Stimulated activated CD4-positive, alpha-beta T cell treated with anti-CD3 and anti-CD28 coated beads, Interleukin-4, amount 100 ng/mL, for 48 hours (primary cell): ENCODE results near the gene SPINDOC.
"Not testable (repeated sequence)": the region's sequence is repeated elsewhere in the genome, so short reads cannot be mapped to it uniquely, and the experiment has no call there.

ENCODE experiments used
- DNase-seq, 2 donors: peaks; one replicate each; pipeline ENCODE4 v3.0.0-alpha.2; 2020; ENCODE audit warnings: low read depth in 2 of 2

SPINDOC gene

DNA sequence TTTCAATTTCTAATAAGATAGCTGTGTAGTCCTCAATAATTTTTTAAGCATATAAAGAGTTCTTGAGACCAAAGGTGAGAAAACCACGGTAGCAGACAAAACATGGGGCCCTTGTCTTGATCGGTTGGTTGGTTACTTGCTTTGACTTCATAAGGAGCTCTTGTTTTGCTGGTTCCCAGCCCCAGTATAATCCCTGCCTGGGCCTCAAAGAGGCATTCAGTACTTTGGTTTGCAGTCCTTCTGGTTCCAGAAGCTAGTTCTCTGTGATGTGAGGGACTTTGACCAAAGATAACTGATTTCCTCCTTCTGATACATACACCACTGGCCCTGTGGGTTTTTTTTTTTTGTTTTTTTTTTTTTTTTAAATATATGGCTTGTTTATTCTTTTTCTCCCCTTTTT is 42.7 kb downstream of the SPINDOC start:
- DNase-seq, result no peak

- DNase-seq, result no peak
Measured at GRCh38 chr11:63858628-63859550, 45.6 kb downstream of the SPINDOC start.

- no peak for DNase-seq
Measured at GRCh38 chr11:63862923-63863322, 49.7 kb downstream of the SPINDOC start.

DNA sequence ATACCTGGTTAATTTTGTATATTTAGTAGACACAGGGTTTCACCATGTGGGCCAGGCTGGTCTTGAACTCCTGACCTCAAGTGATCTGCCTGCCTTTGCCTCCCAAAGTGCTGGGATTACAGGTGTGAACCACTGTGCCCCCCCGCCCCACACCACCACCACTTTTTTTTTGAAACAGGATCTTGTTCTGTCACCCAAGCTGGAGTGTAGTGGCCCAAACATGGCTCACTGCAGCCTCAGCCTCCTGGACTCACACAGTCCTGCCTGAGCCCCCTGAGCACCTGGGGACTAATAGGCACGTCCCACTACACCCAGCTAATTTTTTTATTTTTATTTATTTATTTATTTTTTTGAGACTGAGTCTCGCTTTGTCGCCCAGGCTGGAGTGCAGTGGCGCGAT is 50.4 kb downstream of the SPINDOC start:
- DNase-seq, result not testable (repeated sequence)

DNA sequence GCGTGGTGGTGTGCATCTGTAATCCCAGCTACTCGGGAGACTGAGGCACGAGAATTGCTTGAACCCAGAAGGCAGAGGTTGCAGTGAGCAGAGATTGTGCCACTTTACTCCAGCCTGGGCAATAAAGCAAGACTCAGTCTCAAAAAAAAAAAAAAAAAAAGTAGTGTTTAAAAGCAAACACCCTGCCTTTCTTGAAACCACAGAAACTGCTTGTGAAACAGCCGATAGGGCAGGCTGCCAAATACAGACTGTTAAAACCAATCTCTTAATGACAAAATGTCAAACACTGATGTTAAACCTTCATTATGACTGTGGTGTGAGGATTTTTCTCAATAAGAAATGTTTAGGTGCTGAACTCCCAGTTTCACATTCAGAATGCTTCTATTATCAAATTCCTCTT is 53.0 kb downstream of the SPINDOC start:
- peak; percentile 72 to 73 for DNase-seq

DNA sequence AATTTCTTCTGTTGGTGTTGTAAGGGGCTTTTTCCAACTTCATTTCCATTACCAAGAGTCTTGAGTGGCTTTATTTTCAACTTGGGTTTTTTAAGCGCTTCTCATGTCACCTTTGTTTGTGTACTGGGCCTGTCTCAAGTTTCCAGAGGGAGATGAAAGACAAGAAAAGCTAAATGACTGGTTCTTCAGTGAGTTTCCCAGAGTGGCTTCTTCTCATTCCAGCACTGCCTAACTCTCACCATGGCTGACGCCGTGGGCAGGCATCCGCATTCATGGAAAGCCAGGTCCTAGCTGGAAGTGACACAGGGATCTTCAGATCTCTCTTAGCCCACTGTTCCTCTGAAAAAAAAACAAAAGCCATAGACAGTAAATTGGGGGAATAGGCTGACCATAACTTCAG is 54.3 kb downstream of the SPINDOC start:
- no peak for DNase-seq

GRCh38 chr11:63868399-63869064 is 55.3 kb downstream of the SPINDOC start:
- DNase-seq, result no peak

- no peak for DNase-seq
Measured at GRCh38 chr11:63869171-63869591, 55.9 kb downstream of the SPINDOC start.

- DNase-seq, result no peak
Measured at GRCh38 chr11:63869683-63870082, 56.4 kb downstream of the SPINDOC start.

DNA sequence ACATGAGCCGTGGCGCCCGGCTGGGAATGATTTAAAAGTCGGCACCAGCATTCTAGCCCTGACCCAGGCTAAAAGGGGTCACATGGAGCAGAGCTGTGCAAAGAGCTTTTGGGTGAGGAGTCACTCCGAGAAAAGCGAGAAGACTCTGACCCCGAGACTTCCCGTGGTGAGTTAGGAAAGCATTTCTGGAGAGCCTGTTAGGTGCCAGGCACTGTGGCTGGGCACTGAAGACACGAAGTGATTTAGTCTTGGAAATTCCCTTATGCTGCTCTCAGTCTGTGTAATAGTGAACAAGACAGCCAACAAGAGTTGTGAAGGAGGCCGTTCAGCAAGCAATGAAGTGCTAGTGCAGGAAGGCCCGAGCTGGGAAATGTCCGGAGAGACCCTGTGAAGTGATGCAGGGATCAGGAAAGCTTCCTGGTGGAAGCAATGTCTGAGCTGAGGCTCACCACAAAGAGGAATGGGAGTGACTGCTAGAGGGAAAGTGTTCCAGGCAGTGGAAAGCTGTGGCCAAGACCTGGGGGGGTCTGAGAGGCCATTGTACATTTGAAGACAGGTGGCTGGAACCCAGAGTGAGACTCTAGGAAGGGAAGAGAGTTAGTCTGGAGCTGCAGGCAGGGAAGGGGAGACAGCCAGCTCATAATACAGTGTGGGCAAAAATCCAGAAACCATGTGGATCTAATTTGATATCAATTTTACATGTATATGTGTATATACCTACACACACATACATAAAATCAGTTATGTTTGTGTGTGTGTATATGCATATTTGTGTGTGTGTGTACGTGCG is 57.3 kb downstream of the SPINDOC start:
- no peak for DNase-seq

DNA sequence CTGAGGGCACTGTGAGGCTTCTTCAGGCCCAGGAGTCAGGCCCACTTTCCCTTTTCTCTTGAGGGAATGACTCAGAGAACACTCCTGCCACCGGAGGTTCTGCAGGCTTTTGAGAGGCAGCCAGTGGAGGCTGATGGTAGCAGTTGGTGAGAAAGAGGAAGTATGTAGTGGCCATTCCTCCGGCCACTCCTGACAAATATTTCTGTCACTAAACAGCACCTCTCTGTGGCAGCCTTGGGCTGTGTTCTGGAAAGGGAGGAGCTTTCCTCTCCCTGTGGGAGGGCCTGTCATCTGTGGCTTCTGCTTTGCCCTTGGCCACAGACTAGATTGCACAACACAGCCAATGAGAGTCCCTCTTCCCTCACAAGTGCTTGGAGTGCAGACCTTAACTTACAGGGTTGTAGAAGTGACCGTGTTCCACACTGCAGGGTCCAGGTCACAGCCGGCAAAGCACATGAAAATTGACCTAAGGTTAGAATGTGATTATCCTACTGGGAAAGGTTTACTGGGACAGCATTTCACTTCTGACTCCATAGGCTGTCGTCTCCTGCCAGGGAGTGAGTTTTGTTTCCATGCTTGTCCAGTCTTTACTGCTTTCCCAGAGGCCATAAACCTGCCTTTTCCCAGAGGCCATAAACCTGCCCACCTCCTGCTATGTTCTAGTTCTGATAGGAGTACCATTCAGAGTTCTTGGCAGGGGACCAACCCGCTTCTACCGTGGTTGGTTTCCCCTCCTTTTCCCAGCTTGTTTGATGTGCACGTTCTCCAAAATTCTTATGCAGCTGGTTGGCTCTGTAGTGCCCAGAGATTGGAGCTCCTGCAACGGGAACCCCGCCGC is 58.9 kb downstream of the SPINDOC start:
- DNase-seq, result peak in 1 of 2 donors; percentile 24

- no peak for DNase-seq
Measured at GRCh38 chr11:63872800-63873197, 59.5 kb downstream of the SPINDOC start.

DNA sequence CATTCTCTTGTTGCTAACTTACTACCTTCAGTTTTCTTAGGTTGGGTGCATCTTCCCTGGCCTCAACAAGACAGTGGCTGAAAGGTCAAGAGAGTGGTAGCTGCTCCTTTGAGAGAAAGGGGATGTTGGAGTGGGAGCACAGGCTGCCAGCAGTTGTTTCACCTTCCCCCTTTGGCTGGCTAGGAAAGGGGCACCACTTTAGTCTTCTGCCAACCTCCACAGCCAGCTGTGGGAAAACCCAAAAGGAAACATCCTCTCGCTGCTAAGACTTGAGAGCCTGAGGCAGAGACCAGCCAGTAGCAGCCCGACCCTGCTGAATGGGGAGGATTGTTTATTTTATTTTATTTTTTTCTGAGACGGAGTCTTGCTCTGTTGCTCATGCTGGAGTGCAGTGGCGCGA is 60.1 kb downstream of the SPINDOC start:
- DNase-seq, result no peak

GRCh38 chr11:63874511-63874910 is 61.3 kb downstream of the SPINDOC start:
- DNase-seq, result no peak

DNA sequence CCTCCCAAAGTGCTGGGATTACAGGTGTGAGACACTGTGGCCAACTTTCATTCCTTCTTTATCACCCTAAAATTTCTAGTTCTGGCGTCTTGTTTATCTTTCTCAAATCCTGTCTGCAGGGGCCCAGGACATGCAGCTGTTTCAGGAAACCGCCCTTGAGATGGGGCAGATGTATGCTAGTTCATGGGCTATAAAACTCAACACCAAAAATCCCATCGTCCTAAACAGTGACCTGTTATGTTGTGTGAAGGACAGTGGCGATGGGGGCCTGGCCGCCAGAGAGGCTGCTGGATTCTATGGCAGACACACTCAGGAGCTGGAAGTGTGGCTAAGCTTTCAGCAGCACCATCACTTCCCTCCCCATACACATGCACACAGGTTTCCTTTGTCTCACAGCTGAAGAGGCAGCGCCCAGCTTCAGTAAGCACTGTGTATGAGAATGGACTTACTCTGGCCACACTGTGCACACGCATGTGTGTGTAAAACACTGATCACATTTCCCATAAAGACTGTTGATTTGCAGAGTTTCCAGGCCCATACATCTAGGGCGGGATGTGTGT is 62.3 kb downstream of the SPINDOC start:
- no peak for DNase-seq

- no peak for DNase-seq
Measured at GRCh38 chr11:63876616-63877015, 63.4 kb downstream of the SPINDOC start.
